Endometrial microvascular endothelial cells (primary cell): ENCODE measurements around the gene CDKN1A. TPM values are rescaled to one million over a fixed set of nuclear protein-coding genes. Genes with fewer than 3 reads are reported as not detected.

Source experiments
- in situ Hi-C: cut with HindIII; loops from 2 replicates; pipeline ENCODE4 v1.10.0; 2017; ENCODE audit warnings: low sequenced_read_pairs, low pct_unique_long_range_greater_than_20kb; ENCODE audit errors: inconsistent ontology term
- total RNA-seq: library from RNA; depleted of rRNA; stranded (reverse); fragments of >200 nt; gene quantifications from one replicate; pipeline ENCODE4 v1.2.3, GENCODE V29; 2015; ENCODE audit errors: inconsistent ontology term

CDKN1A gene
- total RNA-seq, 1 donor from 2014 or later: 307 TPM

- in situ Hi-C loops: no loop called here
These were observed 50.0 kb downstream of the CDKN1A start for GRCh38 chr6:36728289-36729160.

GRCh38 chr6:36729161-36729524 is 50.6 kb downstream of the CDKN1A start:
- in situ Hi-C loops: no loop called here

GRCh38 chr6:36730424-36731380 is 52.2 kb downstream of the CDKN1A start:
- in situ Hi-C loops: no loop called here

GRCh38 chr6:36731622-36732310 is 53.3 kb downstream of the CDKN1A start:
- in situ Hi-C loops: no loop called here

GRCh38 chr6:36733300-36733699 is 54.8 kb downstream of the CDKN1A start:
- in situ Hi-C loops: no loop called here

GRCh38 chr6:36734486-36735060 is 56.1 kb downstream of the CDKN1A start:
- in situ Hi-C loops: no loop called here

GRCh38 chr6:36735110-36736071 is 56.9 kb downstream of the CDKN1A start:
- in situ Hi-C loops: no loop called here

Other genes with a start within 250 kb of the CDKN1A start
- not detected for gene PXT1, start 235.9 kb upstream of the CDKN1A start, total RNA-seq
- gene KCTD20, start 235.7 kb upstream of the CDKN1A start, total RNA-seq: 65.1 TPM
- 22.5 TPM for gene STK38, start 131.2 kb upstream of the CDKN1A start, total RNA-seq
- gene SRSF3, start 84.4 kb upstream of the CDKN1A start, total RNA-seq: 147 TPM
- not detected for gene RAB44, start 19.1 kb downstream of the CDKN1A start, total RNA-seq
- 3.5 TPM for gene CPNE5, start 160.7 kb downstream of the CDKN1A start, total RNA-seq
- gene PPIL1, start 196.1 kb downstream of the CDKN1A start, total RNA-seq: 67.2 TPM
- 49.9 TPM for gene C6orf89, start 207.2 kb downstream of the CDKN1A start, total RNA-seq